NT2/D1 (cell line): ENCODE measurements around the gene NPB.
A peak's percentile ranks its signal among the peaks of the same experiment; 100 is the strongest.

Source experiments
- DNase-seq: peaks from one replicate; pipeline ENCODE4 v3.0.0-alpha.2; 2011; ENCODE audit warnings: low read depth, low spot score
- H3K27me3 ChIP-seq: 2 replicates; pipeline ENCODE4 v1.6.0; 2011; ENCODE audit warnings: mild to moderate bottlenecking; ENCODE audit not compliant: insufficient read length, insufficient read depth
- H3K36me3 ChIP-seq: 2 replicates; pipeline ENCODE4 v1.6.1; 2011; ENCODE audit warnings: mild to moderate bottlenecking, low read length, mixed read lengths; ENCODE audit not compliant: insufficient read depth, insufficient read length
- H3K4me1 ChIP-seq: 2 replicates; pipeline ENCODE4 v1.5.1; 2011; ENCODE audit not compliant: insufficient read depth, insufficient read length
- H3K4me3 ChIP-seq: 2 replicates; pipeline ENCODE4 v1.5.1; 2011; ENCODE audit warnings: low read depth; ENCODE audit not compliant: insufficient read length
- H3K9ac ChIP-seq: 2 replicates; pipeline ENCODE4 v1.6.0; 2011; ENCODE audit warnings: low read depth; ENCODE audit not compliant: insufficient read length
- H3K9me3 ChIP-seq: 2 replicates; pipeline ENCODE4 v1.5.1; 2011; ENCODE audit warnings: mild to moderate bottlenecking, low read length; ENCODE audit not compliant: insufficient read depth
- SUZ12 ChIP-seq: IDR thresholded peaks from 2 replicates; pipeline ENCODE4 v1.6.1; 2011; ENCODE audit not compliant: insufficient read length, insufficient read depth; ENCODE audit errors: extremely low read depth
- YY1 ChIP-seq: IDR thresholded peaks from 2 replicates; pipeline ENCODE4 v1.6.1; 2011; ENCODE audit not compliant: insufficient read length, insufficient read depth
- ZNF274 ChIP-seq: IDR thresholded peaks from 2 replicates; pipeline ENCODE4 v1.6.1; 2011; ENCODE audit warnings: mild to moderate bottlenecking, low read depth, low read length

The NPB gene

DNA sequence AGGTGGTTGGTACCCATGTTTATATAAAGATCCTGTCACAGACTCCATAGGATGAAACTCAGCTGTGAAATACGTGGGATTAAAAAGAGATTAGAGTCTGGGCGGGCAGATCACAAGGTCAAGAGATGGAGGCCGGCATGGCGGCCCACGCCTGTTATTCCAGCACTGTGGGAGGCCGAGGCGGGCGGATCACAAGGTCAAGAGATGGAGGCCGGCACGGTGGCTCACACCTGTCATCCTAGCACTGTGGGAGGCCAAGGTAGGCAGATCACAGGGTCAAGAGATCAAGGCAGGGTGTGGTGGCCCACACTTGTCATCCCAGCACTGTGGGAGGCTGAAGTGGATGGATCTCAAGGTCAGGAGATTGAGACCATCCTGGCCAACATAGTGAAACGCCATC is 6.6 kb upstream of the NPB start:
- Histone ChIP-seq H3K27me3 (no peaks in the 10 kb centered on the region), H3K4me1 (peaks cover 21% of the 10 kb centered on the region), H3K36me3 (peaks cover 57% of the 10 kb centered on the region), H3K9ac (no peak overlapping the region), H3K4me3 (no peak overlapping the region), H3K9me3 (no peaks in the 10 kb centered on the region)
- DNase-seq, result no peak
- TF ChIP-seq SUZ12 (no peak), YY1 (no peak), ZNF274 (no peak)

DNA sequence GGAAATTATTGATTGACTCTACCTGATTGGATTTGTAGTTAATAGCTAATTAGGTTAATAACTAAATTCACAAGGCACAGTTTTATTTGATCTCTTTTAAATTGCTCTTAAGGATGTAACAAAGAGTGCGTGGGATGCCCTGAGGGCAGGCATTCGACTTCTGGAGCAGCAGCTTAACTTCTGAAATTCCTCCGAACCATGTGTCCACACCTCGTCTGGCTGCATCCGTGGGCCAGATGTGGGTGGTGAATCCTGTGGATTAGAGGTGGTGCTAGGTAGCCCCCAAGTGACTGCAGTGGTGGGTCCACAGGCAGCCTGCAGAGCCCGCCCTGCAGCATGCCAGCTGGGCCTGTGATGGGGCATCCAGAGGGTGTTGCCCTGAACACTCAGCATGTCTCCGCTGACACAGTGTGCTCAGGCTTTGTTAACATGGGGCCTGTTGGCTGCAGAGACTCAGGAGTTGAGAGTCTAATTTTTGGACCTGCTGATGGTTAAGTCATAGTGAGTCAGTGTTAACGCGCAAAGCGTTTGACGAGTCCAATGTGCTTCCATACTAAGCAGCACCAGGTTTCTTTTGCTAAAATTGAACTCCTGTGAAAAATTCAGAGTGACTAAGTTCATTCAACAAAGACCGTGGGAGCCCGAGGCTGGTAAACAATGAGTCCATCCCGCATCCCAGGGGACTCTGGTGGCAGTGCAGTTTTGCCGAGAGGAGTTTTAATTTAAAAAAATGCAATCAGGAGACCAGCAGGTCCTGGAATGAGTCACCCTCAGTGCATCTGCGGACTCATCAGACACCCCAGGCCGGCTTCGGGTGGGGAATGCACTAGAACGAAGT is 3.8 kb upstream of the NPB start:
- H3K9ac ChIP-seq, result peak overlapping the region; percentile 58
- no peak overlapping the region for H3K4me3 ChIP-seq
- no peaks in the 10 kb centered on the region for H3K9me3 ChIP-seq
- H3K27me3 ChIP-seq, result peaks cover 16% of the 10 kb centered on the region
- H3K4me1 ChIP-seq, result peaks cover 24% of the 10 kb centered on the region
- peaks cover 59% of the 10 kb centered on the region for H3K36me3 ChIP-seq
- no peak for TF ChIP-seq SUZ12
- TF ChIP-seq ZNF274, result no peak
- TF ChIP-seq YY1, result no peak
- no peak for DNase-seq

DNA sequence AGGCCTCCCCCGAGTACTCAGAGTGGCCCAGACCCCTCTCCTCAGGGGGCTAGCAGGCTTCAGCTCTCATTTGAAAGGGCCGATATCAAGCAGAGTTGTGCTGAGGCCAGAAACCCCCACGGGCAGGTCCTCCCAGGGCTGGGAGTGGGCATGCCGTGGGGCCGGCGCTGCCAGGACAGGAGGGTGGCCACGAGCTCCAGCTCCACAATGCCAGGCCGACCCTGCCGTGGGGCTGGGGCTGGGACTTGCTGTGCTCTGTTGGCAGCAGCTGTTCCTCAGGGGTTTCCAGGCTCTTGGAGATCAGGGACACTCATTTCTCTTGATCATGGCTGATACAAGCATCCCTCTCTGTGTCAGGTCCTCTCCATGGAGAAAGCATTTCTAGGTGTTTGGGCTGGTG is 3.2 kb upstream of the NPB start:
- Histone ChIP-seq H3K36me3 (peaks cover 54% of the 10 kb centered on the region), H3K9me3 (no peaks in the 10 kb centered on the region), H3K4me1 (peaks cover 25% of the 10 kb centered on the region), H3K9ac (no peak overlapping the region), H3K4me3 (no peak overlapping the region), H3K27me3 (peaks cover 16% of the 10 kb centered on the region)
- TF ChIP-seq YY1 (no peak), ZNF274 (no peak), SUZ12 (no peak)
- no peak for DNase-seq

DNA sequence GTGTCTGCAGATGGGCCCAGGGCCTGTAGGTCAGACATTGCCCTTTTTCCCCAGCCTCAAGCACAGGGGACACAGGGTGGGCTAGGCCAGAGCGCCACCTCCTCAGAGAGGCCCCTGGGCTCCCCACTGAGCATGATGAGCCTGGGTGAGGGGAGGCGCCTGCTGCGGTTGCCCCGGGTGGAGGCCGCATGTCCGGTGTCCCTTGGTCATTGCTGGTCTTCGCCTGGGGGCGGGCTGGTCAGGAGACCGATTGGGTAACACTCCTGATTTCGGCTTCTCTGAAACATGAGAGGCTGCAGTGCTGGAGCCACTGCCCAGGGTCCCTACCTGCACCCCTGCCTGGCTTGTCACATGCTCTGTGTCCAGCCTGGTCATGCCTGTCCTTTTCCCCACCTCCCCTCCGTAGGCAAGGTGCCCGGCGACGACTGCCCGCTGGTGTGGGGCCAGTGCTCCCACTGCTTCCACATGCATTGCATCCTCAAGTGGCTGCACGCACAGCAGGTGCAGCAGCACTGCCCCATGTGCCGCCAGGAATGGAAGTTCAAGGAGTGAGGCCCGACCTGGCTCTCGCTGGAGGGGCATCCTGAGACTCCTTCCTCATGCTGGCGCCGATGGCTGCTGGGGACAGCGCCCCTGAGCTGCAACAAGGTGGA is 2.4 kb upstream of the NPB start:
- H3K4me3 ChIP-seq, result no peak overlapping the region
- no peaks in the 10 kb centered on the region for H3K9me3 ChIP-seq
- DNase-seq, result no peak
- no peak for TF ChIP-seq SUZ12
- no peak for TF ChIP-seq ZNF274
- no peak for TF ChIP-seq YY1
- peaks cover 54% of the 10 kb centered on the region for H3K36me3 ChIP-seq
- H3K4me1 ChIP-seq, result peaks cover 24% of the 10 kb centered on the region
- peak overlapping the region; percentile 6 for H3K9ac ChIP-seq
- peaks cover 16% of the 10 kb centered on the region for H3K27me3 ChIP-seq

DNA sequence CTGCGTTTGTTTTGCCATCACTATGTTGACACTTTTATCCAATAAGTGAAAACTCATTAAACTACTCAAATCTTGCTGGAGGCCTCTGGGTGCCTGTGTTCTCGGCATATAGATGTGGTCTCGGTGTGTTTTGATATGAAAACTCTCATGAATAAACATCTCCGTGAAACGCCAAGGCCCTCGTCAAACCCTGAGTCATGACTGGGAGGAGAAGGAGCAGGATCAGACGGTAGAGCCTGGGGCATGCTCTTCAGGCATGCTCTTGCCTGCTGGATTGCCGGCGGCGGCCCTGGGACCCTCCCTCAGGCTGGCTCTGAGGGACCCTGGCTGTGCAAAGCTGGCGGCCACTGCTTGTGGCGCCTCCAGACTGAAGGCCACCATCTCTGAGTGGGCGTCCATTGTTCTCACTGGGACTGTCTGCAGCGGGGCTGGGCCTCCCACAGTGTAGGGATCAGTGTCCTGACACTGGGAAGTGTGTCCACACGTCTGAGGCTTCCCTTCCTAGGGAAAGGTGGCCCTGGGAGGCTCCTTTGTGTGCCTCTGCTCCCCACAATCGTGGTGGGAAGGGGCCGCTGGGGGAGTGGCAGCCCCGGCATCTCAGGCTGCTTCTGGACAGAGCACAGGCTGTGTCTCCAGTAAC is 1.7 kb upstream of the NPB start:
- Histone ChIP-seq H3K9ac (peak overlapping the region; percentile 27), H3K9me3 (no peaks in the 10 kb centered on the region), H3K27me3 (peaks cover 16% of the 10 kb centered on the region), H3K36me3 (peaks cover 55% of the 10 kb centered on the region), H3K4me3 (no peak overlapping the region), H3K4me1 (peaks cover 24% of the 10 kb centered on the region)
- DNase-seq, result no peak
- TF ChIP-seq YY1 (no peak), ZNF274 (no peak), SUZ12 (no peak)

DNA sequence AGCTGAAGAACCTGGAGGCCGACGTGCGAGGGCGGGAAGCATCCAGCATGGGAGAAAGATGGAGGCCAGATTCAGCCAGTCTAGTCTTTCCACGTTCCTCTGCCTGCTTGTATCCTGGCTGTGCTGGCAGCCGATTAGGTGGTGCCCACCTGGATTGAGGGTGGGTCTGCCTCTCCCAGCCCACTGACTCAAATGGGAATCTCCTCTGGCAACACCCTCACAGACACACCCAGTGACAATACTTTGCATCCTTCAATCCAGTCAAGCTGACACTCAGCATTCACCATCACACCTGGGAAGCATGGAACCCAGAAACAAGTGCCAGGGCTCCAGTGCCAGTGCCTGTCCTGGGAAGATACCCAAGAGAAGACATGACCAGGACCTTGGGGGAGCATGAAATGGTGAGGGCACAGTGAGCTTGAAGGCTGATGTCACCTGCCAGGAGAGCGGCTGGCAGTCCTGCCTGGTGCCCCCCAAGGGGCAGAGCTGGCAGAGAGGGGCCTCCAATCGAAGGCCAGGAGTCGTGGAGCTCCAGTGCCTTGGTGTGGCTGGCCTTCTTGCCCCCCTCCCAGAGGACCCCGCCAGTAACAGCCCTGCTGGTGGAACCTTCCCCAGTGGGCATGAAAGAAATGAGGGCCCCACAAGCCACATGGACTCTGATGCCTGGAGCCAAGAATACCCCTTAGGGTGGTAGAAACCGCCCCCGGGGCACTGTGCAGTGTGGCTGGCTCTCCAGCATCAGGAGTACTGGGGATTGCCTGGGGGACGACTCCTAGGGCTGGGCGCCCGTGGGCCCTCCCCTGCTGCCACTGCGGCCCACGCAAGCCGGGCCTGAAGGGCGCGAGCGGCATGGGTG is 643 bp upstream of the NPB start:
- Histone ChIP-seq H3K36me3 (peaks cover 57% of the 10 kb centered on the region), H3K9ac (peak overlapping the region; percentile 57)

More for the DNA sequence above, 643 bp upstream of the NPB start:
- Histone ChIP-seq H3K4me3 (peak overlapping the region; percentile 22), H3K27me3 (peaks cover 16% of the 10 kb centered on the region), H3K4me1 (peaks cover 24% of the 10 kb centered on the region), H3K9me3 (no peaks in the 10 kb centered on the region)
- TF ChIP-seq ZNF274 (no peak), SUZ12 (no peak), YY1 (no peak)
- DNase-seq, result no peak
